NB4 (cell line): ENCODE results near the gene LRRC26.
"Not testable (repeated sequence)": the region's sequence is repeated elsewhere in the genome, so short reads cannot be mapped to it uniquely, and the experiment has no call there.

Experiments used
- DNase-seq: peaks from one replicate; pipeline ENCODE4 v3.0.0; 2010; ENCODE audit warnings: low read depth
- H3K4me3 ChIP-seq: one replicate; pipeline ENCODE4 v1.5.1; 2011; ENCODE audit warnings: mild to moderate bottlenecking, low read depth, low read length, moderate library complexity
- CTCF ChIP-seq: IDR thresholded peaks from one replicate; pipeline ENCODE4 v1.5.1; 2012; ENCODE audit warnings: low read depth, low read length
- MYC ChIP-seq: IDR thresholded peaks from 2 replicates; pipeline ENCODE4 v1.6.1; 2011; ENCODE audit warnings: low read depth, low read length
- POLR2A ChIP-seq: IDR thresholded peaks from 2 replicates; pipeline ENCODE4 v1.6.1; 2011; ENCODE audit warnings: mild to moderate bottlenecking; ENCODE audit not compliant: insufficient read length; ENCODE audit errors: extremely low read depth
- TF ChIP-seq, protein P1 (sequence below): IDR thresholded peaks from 2 replicates; pipeline ENCODE4 v1.6.1; 2011; ENCODE audit warnings: low read depth, low read length

Gene LRRC26

DNA sequence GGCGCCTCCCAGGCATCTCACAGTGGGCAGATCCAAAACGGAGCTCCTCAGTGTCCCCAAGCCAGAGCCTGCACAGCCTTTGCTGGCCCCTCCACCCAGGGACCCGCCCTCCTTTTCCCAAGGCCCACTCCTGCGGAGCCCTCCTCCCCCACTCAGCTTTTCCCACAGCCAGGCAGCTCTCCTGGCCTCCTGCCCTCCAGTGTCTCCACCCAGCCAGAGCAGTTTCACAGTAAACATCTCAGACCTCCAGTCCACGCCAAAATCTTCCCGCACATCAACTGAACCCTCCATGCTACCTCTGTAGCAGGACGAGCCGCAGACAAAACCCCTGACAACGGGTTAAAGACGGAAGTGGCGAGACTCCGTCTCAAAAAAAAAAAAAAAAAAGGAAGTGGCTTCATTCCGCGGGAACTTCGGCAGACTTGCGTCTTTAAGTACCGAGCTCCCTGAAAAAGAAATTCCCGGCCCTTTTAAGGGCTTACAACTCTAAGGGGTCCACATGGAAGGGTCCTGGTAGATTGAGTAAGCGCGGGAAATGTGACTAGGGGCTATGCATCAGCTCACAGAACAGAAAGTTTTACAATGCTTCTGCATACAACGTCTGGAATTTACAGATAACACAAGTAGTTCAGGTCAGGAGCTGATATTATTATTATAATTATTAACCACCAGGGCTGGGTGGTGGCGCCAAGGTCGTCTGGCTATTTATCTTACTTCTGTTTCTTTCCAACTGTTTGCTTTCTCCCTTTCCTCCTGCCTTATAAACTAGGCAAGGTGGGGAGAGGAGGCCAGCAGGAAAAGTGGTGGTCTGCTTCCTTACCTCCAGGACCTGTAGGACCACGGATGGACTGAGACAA is 42.3 kb downstream of the LRRC26 start:
- DNase-seq, result peak; percentile 86
- TF ChIP-seq MYC (peak; percentile 55; the same call in 1 of the 2 replicates), CTCF (no peak), POLR2A (peak; percentile 25)
- TF ChIP-seq, protein P1, sequence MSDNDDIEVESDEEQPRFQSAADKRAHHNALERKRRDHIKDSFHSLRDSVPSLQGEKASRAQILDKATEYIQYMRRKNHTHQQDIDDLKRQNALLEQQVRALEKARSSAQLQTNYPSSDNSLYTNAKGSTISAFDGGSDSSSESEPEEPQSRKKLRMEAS, result peak; percentile 38; the same call in 1 of the 2 replicates
- H3K4me3 ChIP-seq, result peak overlapping the region; percentile 89

DNA sequence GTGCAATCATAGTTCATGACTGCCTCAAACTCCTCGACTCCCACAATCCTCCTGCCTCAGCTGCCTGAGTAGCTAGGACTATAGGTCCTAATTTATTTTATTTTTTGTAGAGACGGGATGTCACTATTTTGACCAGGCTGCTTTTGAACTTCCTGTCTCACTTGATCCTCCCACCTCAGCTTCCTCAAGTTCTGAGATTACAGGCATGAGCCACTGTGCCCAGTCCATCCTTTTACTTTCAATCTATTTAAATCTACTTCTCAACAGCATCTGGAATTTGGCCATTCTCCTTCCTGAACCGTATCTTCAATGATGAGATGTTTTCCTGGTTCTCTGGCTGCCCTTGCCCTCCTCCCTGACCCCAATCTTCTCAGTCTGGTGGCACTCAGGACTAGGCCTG is 43.1 kb downstream of the LRRC26 start:
- no peak for TF ChIP-seq MYC
- no peak for TF ChIP-seq CTCF
- TF ChIP-seq, protein P1, result no peak
- no peak for TF ChIP-seq POLR2A
- H3K4me3 ChIP-seq, result peak overlapping the region; percentile 89
- DNase-seq, result peak; percentile 29

GRCh38 chr9:137123952-137124462 is 45.8 kb downstream of the LRRC26 start:
- not testable (repeated sequence) for DNase-seq, H3K4me3 ChIP-seq

- TF ChIP-seq, protein P1, result no peak
- TF ChIP-seq POLR2A (no peak), MYC (no peak), CTCF (no peak)
- DNase-seq, result no peak
- no peak overlapping the region for H3K4me3 ChIP-seq
Measured at GRCh38 chr9:137123468-137123837, 46.4 kb downstream of the LRRC26 start.

DNA sequence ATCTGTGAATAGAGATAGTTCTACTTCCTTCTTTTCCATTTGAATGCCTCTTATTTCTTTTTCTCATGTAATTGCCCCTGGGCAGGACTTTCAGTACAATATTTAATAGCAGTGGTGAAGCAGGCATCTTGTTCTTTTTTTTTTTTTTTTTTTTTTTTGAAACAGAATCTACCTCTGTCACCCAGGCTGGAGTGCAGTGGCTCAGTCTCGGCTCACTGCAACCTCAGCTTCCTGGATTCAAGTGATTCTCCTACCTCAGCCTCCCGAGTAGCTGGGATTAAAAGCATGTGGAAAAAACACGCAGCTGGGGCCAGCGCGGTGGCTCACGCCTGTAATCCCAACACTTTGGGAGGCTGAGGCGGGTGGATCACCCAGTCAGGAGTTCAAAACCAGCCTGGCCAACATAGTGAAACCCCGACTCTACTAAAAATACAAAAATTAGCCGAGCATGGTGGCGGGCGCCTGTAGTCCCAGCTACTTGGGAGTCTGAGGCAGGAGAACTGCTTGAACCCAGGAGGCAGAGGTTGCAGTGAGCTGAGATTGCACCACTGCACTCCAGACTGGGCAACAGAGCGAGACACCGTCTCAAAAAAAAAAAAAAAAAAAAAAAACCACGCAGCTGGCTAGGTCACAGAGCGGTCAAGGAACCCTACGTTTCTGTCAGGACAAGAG is 46.9 kb downstream of the LRRC26 start:
- not testable (repeated sequence) for DNase-seq, H3K4me3 ChIP-seq

DNA sequence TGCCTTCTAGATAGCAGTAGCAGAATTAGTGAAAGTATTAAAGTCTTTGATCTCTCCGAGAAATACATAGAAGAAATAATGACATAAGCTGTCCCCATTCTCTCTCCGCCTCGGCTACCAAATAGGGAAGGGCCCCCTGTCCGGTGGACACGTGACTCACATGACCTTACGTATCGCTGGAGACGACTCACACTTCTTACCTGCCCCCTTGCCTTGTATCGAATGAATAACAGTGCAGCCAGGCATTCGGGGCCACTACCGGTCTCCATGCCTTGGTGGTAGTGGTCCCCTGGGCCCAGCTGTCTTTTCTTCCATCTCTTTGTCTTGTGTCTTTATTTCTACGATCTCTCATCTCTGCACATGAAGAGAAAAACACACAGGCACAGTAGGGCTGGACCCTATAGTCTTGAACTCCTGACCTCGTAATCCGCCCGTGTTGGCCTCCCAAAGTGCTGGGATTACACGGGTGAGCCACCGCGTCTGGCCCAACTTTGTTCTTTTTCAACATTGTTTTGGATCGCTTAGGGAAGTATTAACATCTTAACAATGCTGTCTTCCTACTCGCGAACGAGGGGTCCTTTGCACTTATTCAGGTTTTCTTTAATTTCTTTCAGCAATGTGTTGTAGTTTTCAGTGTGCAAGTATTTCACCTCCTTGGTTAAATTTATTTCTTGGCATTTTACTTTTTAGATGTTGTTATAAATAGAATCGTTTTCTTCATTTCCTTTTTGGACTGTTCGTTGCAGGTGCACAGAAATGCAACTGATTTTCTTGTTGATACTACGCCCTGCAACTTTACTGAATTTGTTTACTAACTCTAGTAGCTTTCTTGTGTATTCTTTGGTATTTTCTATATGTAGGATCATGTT is 47.7 kb downstream of the LRRC26 start:
- DNase-seq, H3K4me3 ChIP-seq: not testable (repeated sequence)
